Loucy (cell line): ENCODE data around the gene MRGPRX2.

Experiments
- H2AFZ ChIP-seq: fragments of 200-600 bp; sonication (generic); 2 replicates; pipeline ENCODE4 v1.6.0; 2016; ENCODE audit warnings: antibody characterized with exemption, mild to moderate bottlenecking, low read length, moderate library complexity
- H3F3A ChIP-seq: fragments of 200-600 bp; 2 replicates; pipeline ENCODE4 v1.6.0; 2016; ENCODE audit warnings: antibody characterized with exemption, low read depth, mild to moderate bottlenecking
- H3K27me3 ChIP-seq: fragments of 200-600 bp; sonication (generic); 2 replicates; pipeline ENCODE4 v1.6.1; 2014; ENCODE audit warnings: low read length, mild to moderate bottlenecking; ENCODE audit not compliant: insufficient read depth, poor library complexity, severe bottlenecking
- H3K36me3 ChIP-seq: fragments of 200-600 bp; sonication (generic); 2 replicates; pipeline ENCODE4 v1.6.1; 2016; ENCODE audit warnings: low read length; ENCODE audit not compliant: insufficient read depth
- H3K4me1 ChIP-seq: fragments of 200-600 bp; sonication (generic); 2 replicates; pipeline ENCODE4 v1.5.1; 2014; ENCODE audit warnings: low read length, mild to moderate bottlenecking; ENCODE audit not compliant: insufficient read depth, poor library complexity, severe bottlenecking
- H3K4me2 ChIP-seq: fragments of 200-600 bp; sonication (generic); 2 replicates; pipeline ENCODE4 v1.6.0; 2014; ENCODE audit warnings: antibody characterized with exemption, low read length, low read depth, mild to moderate bottlenecking; ENCODE audit not compliant: poor library complexity, severe bottlenecking
- H3K4me3 ChIP-seq: fragments of 200-600 bp; sonication (generic); 2 replicates; pipeline ENCODE4 v1.5.1; 2014; ENCODE audit warnings: low read length, mild to moderate bottlenecking, mixed read lengths; ENCODE audit not compliant: poor library complexity, severe bottlenecking
- H3K79me2 ChIP-seq: fragments of 200-600 bp; sonication (generic); 2 replicates; pipeline ENCODE4 v1.6.1; 2014; ENCODE audit warnings: low read length; ENCODE audit not compliant: insufficient read depth
- H3K9ac ChIP-seq: fragments of 200-600 bp; sonication (generic); 2 replicates; pipeline ENCODE4 v1.6.0; 2014; ENCODE audit warnings: mild to moderate bottlenecking, low read depth, low read length, moderate library complexity; ENCODE audit not compliant: poor library complexity, severe bottlenecking
- H3K9me2 ChIP-seq: fragments of 200-600 bp; sonication (generic); replicated peaks from 2 replicates; pipeline ENCODE4 v1.6.1; 2016; ENCODE audit warnings: low read depth, low read length, mixed read lengths
- H3K9me3 ChIP-seq: fragments of 200-600 bp; sonication (generic); 2 replicates; pipeline ENCODE4 v1.6.1; 2014; ENCODE audit warnings: mild to moderate bottlenecking, antibody characterized with exemption, low read length, low read depth; ENCODE audit not compliant: insufficient read depth
- H4K20me1 ChIP-seq: fragments of 200-600 bp; sonication (generic); 2 replicates; pipeline ENCODE4 v1.6.0; 2014; ENCODE audit warnings: antibody characterized with exemption, low read length, mild to moderate bottlenecking; ENCODE audit not compliant: insufficient read depth, poor library complexity, severe bottlenecking
- CTCF ChIP-seq: fragments of 200-600 bp; sonication (generic); conservative IDR thresholded peaks from 2 replicates; pipeline ENCODE4 v1.5.1; 2014; ENCODE audit warnings: mild to moderate bottlenecking, antibody characterized with exemption, low read length
- EZH2phosphoT487 ChIP-seq: fragments of 200-600 bp; IDR thresholded peaks from 2 replicates; pipeline ENCODE4 v1.6.1; 2018; ENCODE audit warnings: antibody characterized with exemption, mild to moderate bottlenecking, moderate library complexity, borderline replicate concordance

Gene MRGPRX2

GRCh38 chr11:19105011-19105410 lies 44.5 kb upstream of the MRGPRX2 start:
- Histone ChIP-seq H3K4me2 (no peak overlapping the region), H2AFZ (no peak overlapping the region), H3K9me2 (no peaks in the 10 kb centered on the region), H3K9ac (no peak overlapping the region), H3K36me3 (no peaks in the 10 kb centered on the region), H3K79me2 (no peaks in the 10 kb centered on the region), H3K4me3 (no peak overlapping the region), H3F3A (no peaks in the 10 kb centered on the region), H3K4me1 (peaks cover 10% of the 10 kb centered on the region), H3K27me3 (no peaks in the 10 kb centered on the region), H3K9me3 (no peaks in the 10 kb centered on the region), H4K20me1 (no peaks in the 10 kb centered on the region)
- TF ChIP-seq EZH2phosphoT487 (no peak), CTCF (no peak)

- no peak for TF ChIP-seq CTCF
- TF ChIP-seq EZH2phosphoT487 = no peak
- no peaks in the 10 kb centered on the region for H3K27me3 ChIP-seq
Measured at GRCh38 chr11:19102521-19102900, 42.0 kb upstream of the MRGPRX2 start.

GRCh38 chr11:19101796-19102520 lies 41.4 kb upstream of the MRGPRX2 start:
- H3K4me3 ChIP-seq = no peak overlapping the region
- H3K79me2 ChIP-seq = no peaks in the 10 kb centered on the region
- H4K20me1 ChIP-seq = no peaks in the 10 kb centered on the region
- H3F3A ChIP-seq = no peaks in the 10 kb centered on the region
- no peak overlapping the region for H3K9ac ChIP-seq
- H3K9me2 ChIP-seq = no peaks in the 10 kb centered on the region
- no peak overlapping the region for H3K4me2 ChIP-seq
- H3K36me3 ChIP-seq = no peaks in the 10 kb centered on the region
- H3K27me3 ChIP-seq = no peaks in the 10 kb centered on the region
- no peaks in the 10 kb centered on the region for H3K9me3 ChIP-seq
- no peaks in the 10 kb centered on the region for H3K4me1 ChIP-seq
- TF ChIP-seq EZH2phosphoT487 (no peak), CTCF (no peak)
- H2AFZ ChIP-seq = no peak overlapping the region

More at GRCh38 chr11:19102521-19102900, 42.0 kb upstream of the MRGPRX2 start:
- H3K9me2 ChIP-seq = no peaks in the 10 kb centered on the region
- H3K36me3 ChIP-seq = no peaks in the 10 kb centered on the region
- no peaks in the 10 kb centered on the region for H3F3A ChIP-seq
- H2AFZ ChIP-seq = no peak overlapping the region
- no peaks in the 10 kb centered on the region for H3K9me3 ChIP-seq
- H3K79me2 ChIP-seq = no peaks in the 10 kb centered on the region
- H3K9ac ChIP-seq = no peak overlapping the region
- no peak overlapping the region for H3K4me3 ChIP-seq
- H3K4me2 ChIP-seq = no peak overlapping the region
- H4K20me1 ChIP-seq = no peaks in the 10 kb centered on the region
- no peaks in the 10 kb centered on the region for H3K4me1 ChIP-seq
